ENCODE data around the gene ULK1. TPM values are rescaled to one million over a fixed set of nuclear protein-coding genes. Genes with fewer than 3 reads are reported as not detected.

ULK1 gene
- total RNA-seq, 1 donor from 2014 or later = 111 TPM

- H3K27ac Mint-ChIP-seq = no peak overlapping the region
- H3K4me3 Mint-ChIP-seq (ENCODE audit: low read depth) = no peak overlapping the region
- no peak for DNase-seq (ENCODE audit: low spot score, unreplicated experiment)
- no peak for TF ChIP-seq CTCF (IDR thresholded peaks at IDR 0.05; ENCODE audit: unreplicated experiment)
- H3K4me1 Mint-ChIP-seq (ENCODE audit: low read depth) = no peaks in the 10 kb centered on the region
- H3K27me3 Mint-ChIP-seq = no peaks in the 10 kb centered on the region
- peaks cover 3% of the 10 kb centered on the region for H3K36me3 Mint-ChIP-seq (ENCODE audit: insufficient read depth)
- no peaks in the 10 kb centered on the region for H3K9me3 Mint-ChIP-seq (ENCODE audit: low read depth)
These were observed 76.8 kb downstream of the ULK1 start for GRCh38 chr12:131971226-131971625.

Other genes with a start within 250 kb of the ULK1 start
- gene SFSWAP, start 183.5 kb upstream of the ULK1 start, total RNA-seq = 62.1 and 64.5 TPM in 2 replicates
- gene MMP17, start 66.2 kb upstream of the ULK1 start, total RNA-seq = 0.48 and 0.49 TPM in 2 replicates
- gene PUS1, start 34.7 kb downstream of the ULK1 start, total RNA-seq = 38.5 and 40.4 TPM in 2 replicates
- 63.0 and 66.6 TPM in 2 replicates for gene EP400, start 55.3 kb downstream of the ULK1 start, total RNA-seq
- gene DDX51, start 249.7 kb downstream of the ULK1 start, total RNA-seq = 28.1 and 29.4 TPM in 2 replicates
- 27.0 and 27.3 TPM in 2 replicates for gene NOC4L, start 249.8 kb downstream of the ULK1 start, total RNA-seq

Data from progenitor cell of endocrine pancreas (in vitro differentiated cells).